ENCODE data around the gene TSHB. TPM values are rescaled to one million over a fixed set of nuclear protein-coding genes. Genes with fewer than 3 reads are reported as not detected.

The TSHB gene
- polyA plus RNA-seq, result not detected in 2 replicates

GRCh38 chr1:115029526-115029925 is at the start of gene TSHB:
Gene TSHB, plus strand, starts transcription at chr1:115029826. Its CDS starts 3,537 bp downstream, at chr1:115033363.

Other genes with a start within 250 kb of the TSHB start
- gene SIKE1, start 249.1 kb upstream of the TSHB start, polyA plus RNA-seq, result 149 and 156 TPM in 2 replicates
- 8.1 and 19.9 TPM in 2 replicates for gene SYCP1, start 175.0 kb upstream of the TSHB start, polyA plus RNA-seq
- 10.4 and 10.7 TPM in 2 replicates for gene TSPAN2, start 59.7 kb downstream of the TSHB start, polyA plus RNA-seq